A204.1 (cell line): Measurements from ENCODE around the gene COL6A3.
"Not testable (repeated sequence)": the region's sequence is repeated elsewhere in the genome, so short reads cannot be mapped to it uniquely, and the experiment has no call there.

Source experiments
- FAIRE-seq: peaks from 2 replicates; lab custom pipeline; 2012; peaks lifted over from hg19 to GRCh38; lab: Jason Lieb, UNC

COL6A3 gene

DNA sequence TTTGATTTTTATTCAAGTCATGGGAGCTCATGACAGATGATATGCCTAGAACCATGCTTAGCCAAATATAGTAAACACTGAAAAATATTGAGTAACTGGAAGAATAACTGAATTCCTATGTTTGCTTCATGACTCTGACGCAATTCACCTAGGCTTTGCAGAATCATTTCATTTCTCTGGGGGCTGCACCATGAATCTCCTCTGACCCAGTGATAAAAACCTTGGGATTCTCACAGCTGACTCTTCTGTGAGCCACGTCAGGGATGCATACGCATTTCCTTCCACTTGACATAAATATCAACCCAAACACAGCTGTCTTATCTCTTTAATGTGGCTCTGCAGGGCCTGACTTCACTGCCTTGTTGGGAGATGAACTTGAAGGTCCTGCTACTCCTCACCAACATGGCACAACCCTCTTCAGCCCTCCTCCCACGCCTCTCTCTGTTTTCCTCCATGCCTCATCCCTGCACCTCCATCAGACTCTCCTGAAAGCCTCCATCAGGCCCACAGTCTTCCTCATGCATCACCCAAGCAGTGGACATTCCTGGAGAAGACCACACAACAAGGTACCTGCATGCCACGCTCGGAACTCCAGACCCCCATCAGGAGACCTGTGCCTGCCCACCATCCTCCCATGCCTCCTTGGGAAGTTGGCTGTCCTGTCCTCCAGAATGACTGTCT lies 29.8 kb downstream of the COL6A3 start:
- no peak for FAIRE-seq

- FAIRE-seq, result no peak
These were observed 33.2 kb downstream of the COL6A3 start for GRCh38 chr2:237380768-237381167.

- FAIRE-seq, result no peak
These were observed 34.3 kb downstream of the COL6A3 start for GRCh38 chr2:237379636-237380035.

- no peak for FAIRE-seq
These were observed 35.3 kb downstream of the COL6A3 start for GRCh38 chr2:237378650-237379049.

GRCh38 chr2:237374284-237375060 lies 39.5 kb downstream of the COL6A3 start:
- FAIRE-seq, result no peak

GRCh38 chr2:237371856-237372255 lies 42.1 kb downstream of the COL6A3 start:
- no peak for FAIRE-seq

GRCh38 chr2:237365671-237366070 lies 48.3 kb downstream of the COL6A3 start:
- FAIRE-seq, result no peak

GRCh38 chr2:237364655-237365054 lies 49.3 kb downstream of the COL6A3 start:
- no peak for FAIRE-seq

DNA sequence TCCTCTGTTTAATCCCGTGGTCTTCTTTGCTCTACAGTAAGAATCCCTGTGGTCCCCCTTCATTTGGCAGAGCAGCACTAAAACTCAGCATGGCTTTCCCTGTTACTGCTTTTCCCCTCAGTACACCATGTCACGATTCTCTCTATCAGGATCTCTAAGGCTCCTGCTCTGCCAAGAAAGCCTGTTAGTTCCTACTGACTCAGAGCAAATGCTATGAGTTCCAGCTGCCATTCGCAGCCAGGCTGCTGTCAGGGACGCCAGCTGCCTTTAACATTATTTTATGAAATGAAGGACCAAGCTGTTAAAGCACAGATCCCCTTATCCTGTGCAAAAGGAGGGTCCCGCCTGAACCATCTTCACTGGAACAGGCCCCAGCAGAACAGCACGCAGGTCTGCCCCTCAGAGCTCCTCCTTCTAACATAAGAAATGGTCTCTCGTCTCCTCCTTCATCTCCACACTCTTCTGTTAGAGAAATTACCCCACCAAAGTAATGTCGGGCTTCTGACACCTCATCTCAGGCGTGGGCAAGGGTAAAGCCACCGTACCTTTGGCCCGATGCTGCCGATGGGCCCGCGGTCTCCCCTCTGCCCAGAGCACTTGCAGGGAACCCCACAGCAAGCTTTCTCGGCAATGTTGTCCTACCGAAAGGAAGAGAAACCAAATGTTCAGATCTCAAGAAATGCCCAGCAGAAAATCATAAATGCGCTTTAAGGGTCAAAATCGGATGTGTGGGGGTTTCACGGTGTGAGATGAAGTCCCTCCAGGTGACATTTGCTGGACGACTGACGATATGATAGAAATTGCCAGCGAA lies 52.6 kb downstream of the COL6A3 start:
- no peak for FAIRE-seq

DNA sequence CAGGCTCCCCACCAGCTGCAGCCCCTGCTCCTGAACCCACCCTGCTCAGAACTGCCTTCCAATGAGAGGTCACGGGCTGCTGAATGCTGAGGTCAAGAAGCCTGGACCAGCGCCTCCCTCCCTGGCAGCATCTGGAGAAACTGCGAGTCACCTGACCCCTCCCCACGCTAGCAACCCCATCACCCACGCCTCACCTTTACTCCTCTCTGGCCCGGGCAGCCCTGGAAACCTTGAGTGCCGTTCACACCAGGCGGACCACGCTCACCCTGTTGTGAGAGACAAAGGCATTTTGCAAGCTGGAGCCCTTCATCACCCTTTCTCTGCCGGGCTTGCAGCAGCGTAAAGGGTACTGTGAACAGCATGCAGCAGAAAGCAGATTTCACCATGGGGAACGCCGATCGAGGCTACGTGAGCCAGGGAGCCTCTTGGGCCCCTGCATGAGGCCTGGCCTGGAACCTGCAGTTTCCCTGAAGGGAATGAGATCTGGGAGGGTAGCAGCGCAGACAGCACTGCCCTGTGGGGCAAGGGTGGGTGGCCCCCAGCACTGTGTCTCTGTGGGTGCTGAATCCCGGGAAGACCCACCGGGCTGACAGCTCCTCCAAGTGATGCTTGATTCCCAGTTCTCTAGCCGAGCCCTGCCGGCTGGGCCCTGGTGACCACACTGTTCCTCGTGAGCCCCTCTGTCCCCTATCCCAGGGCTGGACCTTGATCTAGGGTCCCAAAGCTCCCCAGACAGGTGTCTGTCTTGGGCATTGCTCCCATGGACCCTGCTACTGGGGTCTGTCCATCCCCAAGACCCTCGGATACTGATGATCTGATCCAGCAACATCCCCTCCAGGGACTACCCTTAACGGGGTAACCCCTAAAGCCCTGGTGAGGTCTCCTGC lies 53.8 kb downstream of the COL6A3 start:
- FAIRE-seq, result no peak

- FAIRE-seq, result no peak
These were observed 54.5 kb downstream of the COL6A3 start for GRCh38 chr2:237359518-237359840.

- FAIRE-seq, result no peak
These were observed 55.0 kb downstream of the COL6A3 start for GRCh38 chr2:237358721-237359517.

- no peak for FAIRE-seq
These were observed 58.3 kb downstream of the COL6A3 start for GRCh38 chr2:237355701-237356100.

GRCh38 chr2:237354892-237355291 lies 59.1 kb downstream of the COL6A3 start:
- FAIRE-seq, result no peak

- FAIRE-seq, result not testable (repeated sequence)
These were observed 59.8 kb downstream of the COL6A3 start for GRCh38 chr2:237354172-237354571.

GRCh38 chr2:237353215-237353614 lies 60.7 kb downstream of the COL6A3 start:
- FAIRE-seq, result no peak

DNA sequence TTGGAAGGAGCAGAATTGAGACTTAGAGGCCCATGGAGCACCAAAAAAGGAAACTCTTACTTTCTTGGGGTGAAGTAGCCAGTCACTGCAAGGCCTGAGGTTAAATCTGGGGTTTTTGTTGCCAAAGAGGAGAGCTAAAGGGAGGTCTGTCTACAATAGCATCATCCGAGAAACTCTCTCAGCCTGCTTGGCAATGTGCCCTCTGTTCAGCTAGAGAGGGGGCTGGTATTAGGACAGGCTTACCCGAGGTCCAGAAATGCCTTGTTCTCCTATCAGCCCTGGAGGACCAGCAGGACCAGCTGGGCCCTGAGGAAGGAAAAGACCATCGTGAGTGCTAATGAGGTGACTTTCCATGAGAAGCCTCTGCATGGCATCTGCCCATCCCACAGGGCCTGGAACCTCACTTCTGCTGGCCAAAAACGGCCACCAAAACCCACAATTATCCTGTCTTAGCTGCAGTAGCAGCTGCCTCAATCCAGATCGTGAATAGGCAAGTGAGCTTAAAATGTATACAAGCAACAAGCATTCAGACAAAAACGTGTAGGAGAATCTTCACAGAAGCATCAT lies 61.6 kb downstream of the COL6A3 start:
- FAIRE-seq, result no peak

- no peak for FAIRE-seq
These were observed 62.2 kb downstream of the COL6A3 start for GRCh38 chr2:237351796-237352195.

- no peak for FAIRE-seq
These were observed 62.9 kb downstream of the COL6A3 start for GRCh38 chr2:237351046-237351445.

GRCh38 chr2:237350597-237350996 lies 63.4 kb downstream of the COL6A3 start:
- FAIRE-seq, result no peak

- FAIRE-seq, result no peak
These were observed 63.9 kb downstream of the COL6A3 start for GRCh38 chr2:237350070-237350469.
